GM12801 (cell line): Measurements from ENCODE around the gene SPATS2L.

Experiments
- TF ChIP-seq, protein P1 (sequence below): IDR thresholded peaks from one replicate; pipeline ENCODE4 v1.5.1; 2011; ENCODE audit warnings: control low read depth; ENCODE audit not compliant: insufficient read length; ENCODE audit errors: extremely low read depth

Gene SPATS2L

DNA sequence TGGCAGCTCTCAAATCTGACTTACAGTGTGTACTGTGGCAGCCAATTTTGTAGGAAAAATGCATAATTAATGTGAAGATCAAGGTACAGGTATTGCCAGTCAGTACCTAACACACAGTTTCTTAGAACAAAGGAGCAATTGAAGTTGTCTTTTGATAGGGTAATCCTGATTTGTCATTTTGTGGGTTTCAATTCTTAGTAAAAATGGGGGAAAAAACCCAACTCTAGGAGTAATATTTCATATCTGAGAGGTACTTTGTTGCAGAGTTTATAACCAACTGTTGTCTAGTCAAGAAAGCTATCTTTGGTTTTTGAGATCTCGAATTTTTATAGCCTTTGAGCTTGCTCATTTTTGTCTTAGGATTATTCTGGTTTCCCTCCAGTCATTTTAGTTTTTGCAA, 16.1 kb downstream of the SPATS2L start:
- TF ChIP-seq, protein P1, sequence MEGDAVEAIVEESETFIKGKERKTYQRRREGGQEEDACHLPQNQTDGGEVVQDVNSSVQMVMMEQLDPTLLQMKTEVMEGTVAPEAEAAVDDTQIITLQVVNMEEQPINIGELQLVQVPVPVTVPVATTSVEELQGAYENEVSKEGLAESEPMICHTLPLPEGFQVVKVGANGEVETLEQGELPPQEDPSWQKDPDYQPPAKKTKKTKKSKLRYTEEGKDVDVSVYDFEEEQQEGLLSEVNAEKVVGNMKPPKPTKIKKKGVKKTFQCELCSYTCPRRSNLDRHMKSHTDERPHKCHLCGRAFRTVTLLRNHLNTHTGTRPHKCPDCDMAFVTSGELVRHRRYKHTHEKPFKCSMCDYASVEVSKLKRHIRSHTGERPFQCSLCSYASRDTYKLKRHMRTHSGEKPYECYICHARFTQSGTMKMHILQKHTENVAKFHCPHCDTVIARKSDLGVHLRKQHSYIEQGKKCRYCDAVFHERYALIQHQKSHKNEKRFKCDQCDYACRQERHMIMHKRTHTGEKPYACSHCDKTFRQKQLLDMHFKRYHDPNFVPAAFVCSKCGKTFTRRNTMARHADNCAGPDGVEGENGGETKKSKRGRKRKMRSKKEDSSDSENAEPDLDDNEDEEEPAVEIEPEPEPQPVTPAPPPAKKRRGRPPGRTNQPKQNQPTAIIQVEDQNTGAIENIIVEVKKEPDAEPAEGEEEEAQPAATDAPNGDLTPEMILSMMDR: no peak

DNA sequence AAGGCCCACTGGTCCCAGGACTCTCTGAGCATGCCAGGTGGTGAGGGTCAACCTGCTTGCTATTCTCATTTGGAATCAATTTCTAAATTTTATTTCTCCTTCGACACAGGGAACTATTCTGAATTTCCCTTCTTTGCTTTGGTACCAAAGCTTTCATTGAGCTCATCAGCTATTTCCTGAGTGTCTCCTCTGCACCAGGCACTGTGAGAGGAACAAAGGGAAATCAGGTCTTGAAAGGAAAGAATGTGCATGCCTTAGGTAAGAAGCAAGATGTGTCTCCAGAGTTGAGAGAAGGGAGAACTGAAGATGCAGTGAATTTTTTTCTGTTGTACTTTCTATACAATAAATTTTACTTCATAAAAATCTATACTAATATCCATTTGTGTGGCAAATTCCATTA, 17.9 kb downstream of the SPATS2L start:
- TF ChIP-seq, protein P1: no peak

DNA sequence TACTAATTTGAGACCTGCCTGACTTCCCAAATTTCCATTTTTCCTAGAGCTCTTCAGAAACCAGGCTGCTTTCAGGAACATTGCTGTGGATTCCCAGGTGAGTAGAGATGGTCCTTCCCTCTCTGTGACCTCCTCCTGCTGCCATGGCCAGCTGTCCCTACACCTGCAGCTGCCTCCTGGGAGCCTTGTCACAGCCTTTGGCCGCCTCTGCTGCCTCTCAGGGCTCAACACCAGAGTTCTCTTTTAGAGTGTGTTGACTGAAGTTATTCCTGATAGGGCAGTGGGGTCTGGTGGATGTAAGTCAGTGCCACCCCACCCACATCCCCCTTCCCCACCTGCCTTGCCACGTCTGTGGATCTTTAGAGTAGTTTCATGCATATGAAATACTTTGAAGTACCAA, 22.9 kb downstream of the SPATS2L start:
- TF ChIP-seq, protein P1: no peak

DNA sequence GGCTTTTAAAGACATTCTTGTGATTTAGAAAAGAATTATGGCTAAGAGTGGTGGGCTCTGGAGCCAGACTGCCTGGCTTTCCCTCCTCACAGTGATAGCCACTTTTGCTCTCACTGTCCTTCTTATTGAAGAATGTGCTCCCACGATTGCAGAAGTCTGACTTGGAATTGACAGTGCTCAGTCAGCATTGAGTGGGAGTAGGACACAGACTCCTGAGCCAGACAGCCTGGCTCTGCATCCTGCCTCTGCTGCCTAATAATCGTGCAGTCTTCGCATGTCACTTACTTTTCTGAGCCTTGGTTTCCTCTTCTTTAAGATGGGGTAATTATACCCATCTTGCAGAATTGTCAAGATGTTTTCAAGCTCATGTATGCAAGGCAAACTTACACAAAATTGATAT, 23.3 kb downstream of the SPATS2L start:
- TF ChIP-seq, protein P1: no peak

DNA sequence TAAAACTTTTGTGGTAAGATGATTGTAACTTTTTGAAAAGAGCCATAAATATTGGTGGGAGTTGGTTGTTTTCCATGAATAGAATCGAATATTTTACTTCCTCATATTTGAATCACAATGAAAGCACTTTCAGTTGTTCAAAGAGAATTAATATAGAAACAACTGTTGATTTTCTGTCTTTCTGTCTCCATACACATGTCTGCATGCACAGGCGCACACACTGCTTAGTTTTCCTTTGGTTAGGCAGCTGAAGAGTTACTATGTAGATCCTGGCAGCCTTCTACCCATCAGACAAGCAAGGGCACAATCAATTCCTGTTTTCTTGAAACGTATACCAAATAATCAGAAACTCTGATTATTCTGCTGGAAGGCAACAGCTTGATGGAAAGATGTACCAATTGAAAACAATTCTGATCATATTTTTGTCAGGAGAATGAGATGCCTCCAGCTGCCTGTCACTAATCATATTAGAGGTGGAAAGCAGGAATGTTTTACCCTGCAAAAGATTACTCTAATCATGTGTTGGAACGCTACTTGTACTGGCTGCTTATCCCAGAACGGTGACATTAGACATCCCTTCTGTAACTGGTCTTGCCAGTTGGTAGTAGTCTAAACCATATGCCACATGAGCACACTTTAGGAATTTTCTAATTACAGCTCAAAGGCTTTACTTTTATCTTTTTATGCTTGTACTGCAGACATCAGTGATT, 24.0 kb downstream of the SPATS2L start:
- TF ChIP-seq, protein P1: no peak

DNA sequence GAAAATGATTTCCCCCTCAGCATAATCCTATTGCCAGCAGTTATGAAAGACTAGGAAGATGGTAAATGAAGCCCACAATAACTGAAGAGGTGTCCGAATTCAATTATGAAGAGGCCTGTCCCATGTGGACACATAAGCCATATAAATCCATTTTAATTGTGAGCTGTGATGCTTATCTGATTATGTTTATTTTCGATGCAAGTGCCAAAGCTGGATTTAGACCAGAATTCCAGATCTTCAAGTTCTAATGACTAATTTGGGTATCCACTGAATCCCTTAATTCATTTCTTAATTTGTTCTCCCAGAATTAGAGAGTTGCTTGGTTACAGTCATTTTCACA, 24.5 kb downstream of the SPATS2L start:
- TF ChIP-seq, protein P1: no peak

DNA sequence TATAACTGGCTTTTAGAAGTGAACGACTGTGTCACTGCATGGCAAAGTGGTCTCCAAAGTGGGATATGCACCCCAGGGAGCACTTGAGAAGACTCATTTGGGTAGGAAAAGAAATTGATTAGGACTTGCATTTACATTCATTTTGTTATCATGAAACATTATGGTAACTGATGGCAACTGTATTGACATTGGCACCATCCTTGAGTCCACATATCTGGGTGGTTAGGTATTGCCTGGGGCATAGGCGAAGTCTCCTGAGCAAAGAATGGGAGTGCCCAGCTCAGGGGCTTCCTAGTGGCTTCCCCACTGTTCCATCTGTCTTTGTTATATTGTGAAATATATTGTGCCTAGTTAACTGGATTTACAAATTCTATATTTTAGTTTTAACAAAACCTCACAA, 29.2 kb downstream of the SPATS2L start:
- TF ChIP-seq, protein P1: no peak
